Heart left ventricle (tissue), 16 donors: ENCODE results near the gene IGF2R. TPM values are rescaled to one million over a fixed set of nuclear protein-coding genes. Genes with fewer than 3 reads are reported as not detected.

Source experiments
- ATAC-seq, 4 donors: fragments of 200-7000 bp; cut with Tn5 transposase; one replicate each; pipeline ENCODE4 v1.9.1; 2020 to 2022; ENCODE audit warnings: moderate library complexity in 4 of 4, mild to moderate bottlenecking in 3 of 4, moderate number of reproducible peaks in 1 of 4
- DNase-seq, 5 donors: peaks; one replicate each; pipeline ENCODE4 v3.0.0-alpha.2; 2020
- H3K27ac ChIP-seq, 12 donors: fragments of 200-600 bp; sonication (generic) in 4 of 12; one replicate each; pipeline versions ENCODE4 v1.5.0 to v1.8.0; 2016 to 2022; ENCODE audit warnings: mild to moderate bottlenecking in 2 of 12
- H3K27me3 ChIP-seq, 9 donors: fragments of 200-600 bp; sonication (generic) in 2 of 9; one replicate each; pipeline versions ENCODE4 v1.5.1 to v1.8.0; 2016 to 2022; ENCODE audit warnings: mild to moderate bottlenecking in 3 of 9
- H3K36me3 ChIP-seq, 9 donors: fragments of 200-600 bp; sonication (generic) in 2 of 9; one replicate each; pipeline versions ENCODE4 v1.5.0 to v1.8.0; 2018 to 2022; ENCODE audit warnings: mild to moderate bottlenecking in 2 of 9
- H3K4me1 ChIP-seq, 12 donors: fragments of 200-600 bp; sonication (generic) in 4 of 12; one replicate each; pipeline versions ENCODE4 v1.5.0 to v1.8.0; 2016 to 2022; ENCODE audit warnings: mild to moderate bottlenecking in 3 of 12
- H3K4me3 ChIP-seq, 12 donors: fragments of 200-600 bp; sonication (generic) in 4 of 12; one replicate each; pipeline versions ENCODE4 v1.5.0 to v1.8.0; 2017 to 2022; ENCODE audit warnings: mild to moderate bottlenecking in 9 of 12, moderate library complexity in 4 of 12
- H3K9me3 ChIP-seq, 12 donors: fragments of 200-600 bp; sonication (generic) in 4 of 12; one replicate each; pipeline versions ENCODE4 v1.5.0 to v1.8.0; 2016 to 2022; ENCODE audit warnings: mild to moderate bottlenecking in 1 of 12
- CTCF ChIP-seq, 12 donors: fragments of 200-600 bp; sonication (generic) in 4 of 12; IDR thresholded peaks; one replicate each; pipeline versions ENCODE4 v1.5.0 to v1.8.0; 2018 to 2022; ENCODE audit warnings: antibody characterized with exemption in 12 of 12, mild to moderate bottlenecking in 5 of 12
- POLR2A ChIP-seq, 2 donors: fragments of 450-650 bp; IDR thresholded peaks; one replicate each; pipeline ENCODE4 v1.6.1; 2017; ENCODE audit warnings: antibody characterized with exemption in 2 of 2, mild to moderate bottlenecking in 2 of 2, moderate library complexity in 2 of 2
- WGBS, 4 donors: extraction: QIAGEN DNeasy Blood & Tissue Kit in 2 of 4; methylation state at CpG; one replicate each; pipeline versions ENCODE4 v1.1.5 to v1.1.7; 2013 to 2018; 5-methylcytosine and 5-hydroxymethylcytosine counted together
- intact Hi-C, 10 donors: fragments of 100-400 bp; cut with DNase I; formaldehyde crosslinking; loops; one replicate each; pipeline versions ENCODE4 v1.11.1 to v1.14.2; 2022
- polyA plus RNA-seq, 2 donors: library from polyadenylated mRNA; stranded (reverse); fragments of 200-250 nt; gene quantifications; one replicate each; pipeline ENCODE4 v1.2.3, GENCODE V29; 2013
- total RNA-seq, 9 donors: library from RNA; depleted of rRNA in 2 of 9; stranded (reverse); fragments of >200 nt in 2 of 9; fragmentation: NEBNext Ultra II Directional in 3 of 9; extraction: Animal tissue kit (Norgen Biotek cat#: 25700) in 3 of 9; gene quantifications; one replicate each; pipeline versions ENCODE4 v1.1.0 to v1.2.4, GENCODE V29; 2016 to 2023
- donor health status: ischemic (EF 13 %, LVEDD 7.1; RV severe dilation, severe dysfunction).
- donor health status: healthy with polysubstance abuse.
- donor health status: DM: no; HTN: yes; CAD: no.
- donor health status: DM: no; HTN: no; CAD: no.
- donor health status: ischemic (EF 25% LVEDD 6.9; RV normal size, moderate dysfunction).
- donor health status: ischemic (EF 25% LVEDD 5.7; RV mildly dilated, moderate dysfunction).
- donor health status: healthy.
- donor health status: DM: yes; HTN: yes; CAD: no.
- donor health status: ischemic (EF 35%, LVEDD 5.7; RV mildly dilated, moderate dysfunction).
- donor health status: nonischemic (EF 11% LVEDD 7.7; RV severe dilation, severe dysfunction).
- donor health status: DM: yes; HTN: yes; CAD: no.
- donor health status: PGD.
- donor health status: ischemic (EF 29% LVEDD 5.4; RV normal size, mild dysfunction).
- donor health status: nonischemic (EF 23%, LVEDD 6.1; RV moderate dilation, normal function).

Gene IGF2R
- total and polyA plus RNA-seq, 11 donors: 15.4 to 111 (median 68.5) TPM

GRCh38 chr6:159961528-159961927 is 7.4 kb upstream of the IGF2R start:
- Histone ChIP-seq H3K27me3 (no peaks in the 10 kb centered on the region), H3K4me1 (peaks cover 0 to 51% (median 9%) of the 10 kb centered on the region in 12 donors), H3K27ac (no peak overlapping the region), H3K36me3 (no peaks in the 10 kb centered on the region), H3K4me3 (no peak overlapping the region), H3K9me3 (no peaks in the 10 kb centered on the region)
- DNase-seq: no peak
- WGBS, 4 donors: 71 to 82% (median 78%) methylated on average over 2 of the region's 2 CpGs
- peak in 2 of 4 donors; percentile 27 to 33 for ATAC-seq
- TF ChIP-seq CTCF (IDR thresholded peaks at IDR 0.05) (no peak), POLR2A (IDR thresholded peaks at IDR 0.05) (no peak)
- intact Hi-C loops: no loop called here

DNA sequence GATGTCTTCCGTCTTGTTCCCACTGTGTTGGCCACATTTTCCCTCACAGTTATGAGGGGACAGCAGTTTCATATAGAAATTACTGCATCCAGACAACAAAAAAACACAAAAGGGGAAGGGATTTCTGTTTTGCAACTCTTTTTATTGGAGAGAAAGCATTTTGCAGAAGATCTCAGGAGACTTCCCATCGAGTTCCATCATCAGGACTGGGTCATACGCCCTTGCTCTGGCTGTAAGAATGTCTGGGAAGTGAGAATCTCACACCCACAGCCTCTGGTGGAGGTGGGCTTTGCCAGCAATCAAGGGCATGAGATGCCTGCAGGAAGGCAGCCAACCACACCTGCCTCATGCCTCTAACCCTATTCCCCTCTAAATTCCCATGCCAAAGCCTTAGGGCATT is 5.8 kb upstream of the IGF2R start:
- 65 to 71% (median 69%) methylated on average over 3 of the region's 3 CpGs for whole genome bisulfite sequencing, 4 donors
- Histone ChIP-seq H3K4me1 (peaks cover 0 to 60% (median 9%) of the 10 kb centered on the region in 12 donors), H3K9me3 (no peaks in the 10 kb centered on the region), H3K36me3 (no peaks in the 10 kb centered on the region), H3K27ac (no peak overlapping the region), H3K4me3 (no peak overlapping the region), H3K27me3 (no peaks in the 10 kb centered on the region)
- DNase-seq: no peak
- intact Hi-C loops: no loop called here
- TF ChIP-seq CTCF (IDR thresholded peaks at IDR 0.05) (no peak), POLR2A (IDR thresholded peaks at IDR 0.05) (no peak)
- ATAC-seq: no peak

DNA sequence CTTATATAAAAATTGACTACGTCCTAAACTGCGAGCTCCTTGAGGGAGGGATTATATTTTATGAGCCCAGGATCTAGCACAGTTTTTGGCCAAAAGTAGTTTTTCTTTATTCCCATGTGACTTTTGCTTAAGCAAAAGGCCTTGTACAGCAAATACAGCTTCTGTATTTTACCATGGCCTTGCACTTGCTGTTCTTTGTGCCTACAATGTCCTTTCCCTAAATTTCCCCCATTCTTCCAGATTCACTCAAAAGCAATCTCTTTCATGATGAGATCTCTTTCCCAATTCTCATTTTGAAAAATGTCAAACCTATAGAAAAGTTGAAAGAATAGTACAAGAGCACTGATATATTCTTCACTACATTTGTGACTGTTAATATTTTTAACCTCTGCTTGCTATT is 4.8 kb upstream of the IGF2R start:
- TF ChIP-seq POLR2A (IDR thresholded peaks at IDR 0.05) (no peak), CTCF (IDR thresholded peaks at IDR 0.05) (no peak)
- 87 to 97% (median 96%) methylated on average over 2 of the region's 2 CpGs for WGBS, 4 donors
- intact Hi-C loops: no loop called here
- Histone ChIP-seq H3K27ac (no peak overlapping the region), H3K4me3 (no peak overlapping the region), H3K4me1 (peaks cover 0 to 56% (median 14%) of the 10 kb centered on the region in 12 donors), H3K27me3 (no peaks in the 10 kb centered on the region), H3K36me3 (no peaks in the 10 kb centered on the region), H3K9me3 (no peaks in the 10 kb centered on the region)
- ATAC-seq (no peak), DNase-seq (no peak)

DNA sequence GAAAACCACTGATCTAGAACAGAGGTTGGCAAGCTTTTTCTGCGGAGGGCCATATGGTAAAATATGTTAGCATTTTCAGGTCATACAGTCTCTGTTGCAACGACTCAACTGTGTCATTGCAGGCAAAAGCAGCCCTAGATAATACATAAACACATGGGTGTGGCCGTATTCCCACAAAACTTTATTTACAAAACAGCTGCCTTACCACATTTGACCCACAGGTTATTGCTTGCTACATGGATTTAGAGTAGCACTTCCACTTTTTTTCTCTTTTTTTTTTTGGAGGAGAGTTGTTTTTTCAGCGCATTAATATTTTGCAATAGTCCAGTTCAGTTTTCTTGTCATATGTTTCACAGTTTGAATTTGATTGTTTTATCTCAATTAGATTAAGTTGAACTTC is 2.5 kb upstream of the IGF2R start:
- Histone ChIP-seq H3K4me1 (peaks cover 0 to 48% (median 15%) of the 10 kb centered on the region in 12 donors), H3K27me3 (no peaks in the 10 kb centered on the region), H3K27ac (peak overlapping the region in 1 of 12 donors; percentile 28), H3K4me3 (no peak overlapping the region), H3K36me3 (no peaks in the 10 kb centered on the region), H3K9me3 (no peaks in the 10 kb centered on the region)
- 59 to 67% (median 61%) methylated on average over 4 of the region's 4 CpGs for WGBS, 4 donors
- intact Hi-C loops: no loop called here
- ATAC-seq (no peak), DNase-seq (no peak)
- no peak for TF ChIP-seq POLR2A (IDR thresholded peaks at IDR 0.05)
- TF ChIP-seq CTCF (IDR thresholded peaks at IDR 0.05): no peak
